Activated naive CD4-positive, alpha-beta T cell treated with anti-CD3 and anti-CD28 coated beads, Interleukin-2, amount 50 U/mL, for 72 hours (primary cell): ENCODE data around the gene SYNE1. TPM values are rescaled to one million over a fixed set of nuclear protein-coding genes. Genes with fewer than 3 reads are reported as not detected.
"Not testable (repeated sequence)": the region's sequence is repeated elsewhere in the genome, so short reads cannot be mapped to it uniquely, and the experiment has no call there.

Source experiments
- ATAC-seq, 2 donors: fragments of 150-1000 bp; cut with Tn5 transposase; 2 replicates each; pipeline ENCODE4 v1.10.0; 2021; ENCODE audit warnings: mild to moderate bottlenecking in 2 of 2, moderate library complexity in 2 of 2
- DNase-seq, 2 donors: peaks; one replicate each; pipeline ENCODE4 v3.0.0; 2021 to 2022; ENCODE audit warnings: low spot score in 2 of 2
- H3K27ac Mint-ChIP-seq, 2 donors: one replicate each; pipeline ENCODE4 v1.8.0; 2022; ENCODE audit warnings: mild to moderate bottlenecking in 2 of 2, mixed read lengths in 2 of 2
- H3K36me3 Mint-ChIP-seq, 2 donors: one replicate each; pipeline ENCODE4 v1.8.0; 2022; ENCODE audit warnings: mixed read lengths in 2 of 2
- H3K9me3 Mint-ChIP-seq, 2 donors: one replicate each; pipeline ENCODE4 v1.8.0; 2022; ENCODE audit warnings: mixed read lengths in 2 of 2
- total RNA-seq, 2 donors: library from RNA; stranded (reverse); gene quantifications; one replicate each; pipeline ENCODE4 v1.2.3, GENCODE V29; 2022

Gene SYNE1
- total RNA-seq: 10 to 100 TPM; 29.4 to 33.7 TPM

GRCh38 chr6:152637296-152638047, at the start of gene SYNE1:
Gene SYNE1, minus strand, starts transcription at chr6:152637362. Its CDS starts 9,031 bp downstream, at chr6:152628331.
- ATAC-seq: no peak
- no peak for DNase-seq
- Mint-ChIP-seq H3K36me3 (peaks cover 0 to 8% of the 10 kb centered on the region in 2 donors), H3K27ac (no peak within 1 kb of the TSS), H3K9me3 (no peaks in the 10 kb centered on the region)

GRCh38 chr6:152685819-152686218, 48.7 kb upstream of the SYNE1 start:
- Mint-ChIP-seq H3K9me3 (no peaks in the 10 kb centered on the region), H3K36me3 (no peaks in the 10 kb centered on the region), H3K27ac (no peak overlapping the region)
- ATAC-seq: no peak
- no peak for DNase-seq

GRCh38 chr6:152682935-152683334, 45.8 kb upstream of the SYNE1 start:
- H3K27ac Mint-ChIP-seq, DNase-seq, H3K9me3 Mint-ChIP-seq, ATAC-seq, H3K36me3 Mint-ChIP-seq: not testable (repeated sequence)

- H3K9me3 Mint-ChIP-seq: peaks cover 0 to 5% of the 10 kb centered on the region in 2 donors
- no peak for DNase-seq
- H3K27ac Mint-ChIP-seq: no peak overlapping the region
- ATAC-seq: no peak
- H3K36me3 Mint-ChIP-seq: no peaks in the 10 kb centered on the region
These were observed 45.0 kb upstream of the SYNE1 start for GRCh38 chr6:152682141-152682540.

GRCh38 chr6:152680879-152681517, 43.8 kb upstream of the SYNE1 start:
- no peak for ATAC-seq
- peaks cover 0 to 5% of the 10 kb centered on the region in 2 donors for H3K9me3 Mint-ChIP-seq

GRCh38 chr6:152680151-152680550, 43.0 kb upstream of the SYNE1 start:
- Mint-ChIP-seq H3K9me3 (peaks cover 0 to 5% of the 10 kb centered on the region in 2 donors), H3K27ac (no peak overlapping the region)

More at GRCh38 chr6:152680879-152681517, 43.8 kb upstream of the SYNE1 start:
- DNase-seq: no peak
- H3K36me3 Mint-ChIP-seq: no peaks in the 10 kb centered on the region
- no peak overlapping the region for H3K27ac Mint-ChIP-seq

GRCh38 chr6:152673236-152673635, 36.1 kb upstream of the SYNE1 start:
- ATAC-seq (no peak), DNase-seq (no peak)
- Mint-ChIP-seq H3K36me3 (no peaks in the 10 kb centered on the region), H3K27ac (no peak overlapping the region), H3K9me3 (no peaks in the 10 kb centered on the region)

More at GRCh38 chr6:152680151-152680550, 43.0 kb upstream of the SYNE1 start:
- DNase-seq: no peak
- H3K36me3 Mint-ChIP-seq: no peaks in the 10 kb centered on the region
- ATAC-seq: no peak

- Mint-ChIP-seq H3K9me3 (no peaks in the 10 kb centered on the region), H3K36me3 (no peaks in the 10 kb centered on the region), H3K27ac (no peak overlapping the region)
- ATAC-seq: no peak
- no peak for DNase-seq
These were observed 34.0 kb upstream of the SYNE1 start for GRCh38 chr6:152671171-152671570.

GRCh38 chr6:152669895-152670294, 32.7 kb upstream of the SYNE1 start:
- ATAC-seq: no peak
- DNase-seq: no peak
- no peaks in the 10 kb centered on the region for H3K36me3 Mint-ChIP-seq
- no peak overlapping the region for H3K27ac Mint-ChIP-seq
- no peaks in the 10 kb centered on the region for H3K9me3 Mint-ChIP-seq

- no peak for DNase-seq
- H3K9me3 Mint-ChIP-seq: no peaks in the 10 kb centered on the region
- no peak for ATAC-seq
- H3K27ac Mint-ChIP-seq: no peak overlapping the region
- no peaks in the 10 kb centered on the region for H3K36me3 Mint-ChIP-seq
These were observed 24.6 kb upstream of the SYNE1 start for GRCh38 chr6:152661776-152662175.

GRCh38 chr6:152651986-152652385, 14.8 kb upstream of the SYNE1 start:
- no peak overlapping the region for H3K27ac Mint-ChIP-seq
- peaks cover 5% of the 10 kb centered on the region in 2 donors for H3K9me3 Mint-ChIP-seq
- DNase-seq (no peak), ATAC-seq (no peak)
- H3K36me3 Mint-ChIP-seq: no peaks in the 10 kb centered on the region

- ATAC-seq: no peak
- Mint-ChIP-seq H3K27ac (no peak overlapping the region), H3K9me3 (peaks cover 5 to 8% of the 10 kb centered on the region in 2 donors), H3K36me3 (no peaks in the 10 kb centered on the region)
- no peak for DNase-seq
These were observed 10.9 kb upstream of the SYNE1 start for GRCh38 chr6:152648105-152648504.

- not testable (repeated sequence) for H3K9me3 Mint-ChIP-seq, H3K36me3 Mint-ChIP-seq, H3K27ac Mint-ChIP-seq, ATAC-seq, DNase-seq
These were observed 9.6 kb upstream of the SYNE1 start for GRCh38 chr6:152646732-152647131.

GRCh38 chr6:152642578-152643375, 5.6 kb upstream of the SYNE1 start:
- peaks cover 0 to 5% of the 10 kb centered on the region in 2 donors for H3K36me3 Mint-ChIP-seq
- DNase-seq: peak in 1 of 2 donors; percentile 20
- H3K9me3 Mint-ChIP-seq: peaks cover 0 to 3% of the 10 kb centered on the region in 2 donors
- no peak overlapping the region for H3K27ac Mint-ChIP-seq
- ATAC-seq: peak; percentile 39 to 61

- Mint-ChIP-seq H3K9me3 (no peaks in the 10 kb centered on the region), H3K36me3 (peaks cover 0 to 8% of the 10 kb centered on the region in 2 donors), H3K27ac (no peak overlapping the region)
- ATAC-seq (peak; percentile 18 to 65), DNase-seq (no peak)
These were observed 410 bp downstream of the SYNE1 start for GRCh38 chr6:152636609-152637295.

- Mint-ChIP-seq H3K36me3 (peaks cover 0 to 8% of the 10 kb centered on the region in 2 donors), H3K9me3 (no peaks in the 10 kb centered on the region), H3K27ac (no peak overlapping the region)
- ATAC-seq (peak in 1 of 2 donors; percentile 48), DNase-seq (peak in 1 of 2 donors; percentile 5)
These were observed 1.0 kb downstream of the SYNE1 start for GRCh38 chr6:152636021-152636608.
